T-helper 17 cell (primary cell): ENCODE data around the gene TPR. TPM values are rescaled to one million over a fixed set of nuclear protein-coding genes. Genes with fewer than 3 reads are reported as not detected.

Experiments used
- total RNA-seq, 4 donors: library from RNA in 2 of 4; stranded (reverse) in 2 of 4; gene quantifications; one replicate each; pipeline ENCODE4 v1.2.3 and lab custom pipeline; 2022 to 2026

Gene TPR
- total RNA-seq, 2 donors from 2014 or later, result 132 to 139 TPM

Other genes with a start within 250 kb of the TPR start
- gene PRG4, start 79.0 kb downstream of the TPR start, total RNA-seq, result under 1 TPM; 0.10 to 0.45 TPM
- 10 to 100 TPM; 18.6 to 22.5 TPM for gene ODR4, start 585 bp upstream of the TPR start, total RNA-seq
- not detected for gene PDC, start 85.9 kb upstream of the TPR start, total RNA-seq